ENCODE data around the gene NGEF.

Gene NGEF

GRCh38 chr2:233035426-233036161 lies 22.5 kb upstream of the NGEF start:
- H3K36me3 ChIP-seq, result no peaks in the 10 kb centered on the region
- H3K4me1 ChIP-seq, result peaks cover 0 to 12% (median 4%) of the 10 kb centered on the region in 4 donors
- DNase-seq, result no peak
- no peak overlapping the region for H3K27ac ChIP-seq
- TF ChIP-seq CTCF (IDR thresholded peaks at IDR 0.05), result no peak
- H3K9me3 ChIP-seq, result no peaks in the 10 kb centered on the region
- peaks cover 0 to 3% of the 10 kb centered on the region in 2 donors for H3K27me3 ChIP-seq
- intact Hi-C loops (cut with DNase I; ENCODE audit: low total_unique reads), result no loop called here
- no peak overlapping the region for H3K4me3 ChIP-seq

- Histone ChIP-seq H3K4me3 (no peak overlapping the region), H3K27ac (no peak overlapping the region)
Measured at GRCh38 chr2:233034091-233034882, 21.2 kb upstream of the NGEF start.

GRCh38 chr2:233033672-233034071 lies 20.6 kb upstream of the NGEF start:
- Histone ChIP-seq H3K4me1 (peaks cover 0 to 12% (median 4%) of the 10 kb centered on the region in 4 donors), H3K4me3 (no peak overlapping the region), H3K27me3 (no peaks in the 10 kb centered on the region), H3K36me3 (no peaks in the 10 kb centered on the region), H3K9me3 (no peaks in the 10 kb centered on the region), H3K27ac (no peak overlapping the region)
- DNase-seq, result no peak
- TF ChIP-seq CTCF (IDR thresholded peaks at IDR 0.05), result no peak
- intact Hi-C loops (cut with DNase I; ENCODE audit: low total_unique reads), result no loop called here

More at GRCh38 chr2:233034091-233034882, 21.2 kb upstream of the NGEF start:
- Histone ChIP-seq H3K9me3 (no peaks in the 10 kb centered on the region), H3K27me3 (no peaks in the 10 kb centered on the region), H3K36me3 (no peaks in the 10 kb centered on the region), H3K4me1 (peaks cover 0 to 12% (median 4%) of the 10 kb centered on the region in 4 donors)
- TF ChIP-seq CTCF (IDR thresholded peaks at IDR 0.05), result no peak
- DNase-seq, result no peak
- intact Hi-C loops (cut with DNase I; ENCODE audit: low total_unique reads), result no loop called here

GRCh38 chr2:233032551-233033320 lies 19.7 kb upstream of the NGEF start, which contains the start of gene NEU2:
Gene NEU2, plus strand, starts transcription at chr2:233032672. Its CDS starts 0 bp downstream, at chr2:233032672.
- no peaks in the 10 kb centered on the region for H3K9me3 ChIP-seq
- intact Hi-C loops (cut with DNase I; ENCODE audit: low total_unique reads), result no loop called here
- peaks cover 0 to 12% (median 4%) of the 10 kb centered on the region in 4 donors for H3K4me1 ChIP-seq
- H3K27ac ChIP-seq, result no peak within 1 kb of the TSS
- no peaks in the 10 kb centered on the region for H3K27me3 ChIP-seq
- no peak for TF ChIP-seq CTCF (IDR thresholded peaks at IDR 0.05)
- no peak for DNase-seq
- H3K4me3 ChIP-seq, result no peak within 1 kb of the TSS
- H3K36me3 ChIP-seq, result no peaks in the 10 kb centered on the region

Data from tibial artery (tissue), 4 donors.